Measurements from ENCODE around the gene POGLUT2.
"Not testable (repeated sequence)": the region's sequence is repeated elsewhere in the genome, so short reads cannot be mapped to it uniquely, and the experiment has no call there.

The POGLUT2 gene

DNA sequence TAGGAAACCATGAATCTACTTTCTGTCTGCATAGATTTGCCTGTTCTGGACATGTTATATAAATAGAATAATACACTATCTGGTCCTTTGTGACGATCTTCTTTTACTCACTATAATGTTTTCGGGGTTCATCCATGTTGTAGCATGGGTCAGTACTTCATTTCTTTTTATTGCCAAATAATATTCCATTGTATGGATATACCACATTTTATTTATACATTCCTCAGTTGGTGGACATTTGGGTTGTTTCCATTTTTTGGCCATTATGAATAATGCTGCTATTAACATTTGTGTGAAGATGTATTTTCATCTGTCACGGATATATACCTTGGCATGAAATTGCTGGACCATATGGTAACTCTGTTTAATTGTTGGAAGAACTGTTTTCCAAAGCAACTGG, 6.9 kb upstream of the POGLUT2 start:
- no peak for DNase-seq

DNA sequence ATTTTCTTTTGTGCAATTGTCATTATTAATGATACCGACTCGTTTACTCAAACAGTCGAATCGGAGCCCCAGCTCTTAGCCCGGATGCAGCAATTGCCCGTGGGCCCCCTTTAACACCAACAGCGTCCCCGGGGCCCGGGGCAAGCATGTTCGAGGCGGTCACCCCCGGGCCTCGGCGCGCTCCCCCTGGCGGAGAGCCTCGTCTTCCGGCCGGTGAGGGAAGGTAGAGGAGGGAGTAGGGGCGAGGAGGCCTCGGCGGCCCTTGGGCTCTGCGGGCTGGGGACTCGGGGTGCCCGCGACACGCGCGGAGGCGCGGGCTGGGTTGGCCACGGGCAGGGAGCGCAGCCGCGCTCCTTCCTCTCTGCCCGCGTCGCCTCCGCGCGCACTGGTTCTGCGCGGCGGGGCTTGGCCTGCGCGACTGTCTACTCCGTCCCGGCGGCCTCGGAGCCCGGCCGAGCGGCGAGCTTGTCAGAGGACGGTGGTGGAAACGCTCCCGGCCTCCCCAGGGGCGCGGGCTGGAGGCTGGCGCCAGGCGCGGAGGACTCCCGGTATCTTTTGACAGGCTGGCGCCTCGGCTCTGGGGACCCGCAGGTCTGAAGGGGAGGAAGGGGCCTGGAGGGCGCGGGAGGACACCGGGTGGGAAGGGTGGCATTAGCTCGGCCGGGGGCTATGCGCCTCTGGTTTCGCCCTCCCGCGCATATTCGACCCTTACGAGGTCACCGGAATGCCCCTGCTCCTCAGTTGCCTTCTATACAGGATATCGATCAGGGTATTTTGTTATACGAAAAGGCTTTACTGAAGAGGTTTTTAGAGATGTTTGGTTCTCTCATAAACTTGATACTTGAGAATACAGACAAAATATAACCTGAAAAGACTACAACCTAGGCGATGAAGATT, 1.6 kb upstream of the POGLUT2 start:
- DNase-seq, result peak; percentile 40

GRCh38 chr13:102799426-102800144, 809 bp upstream of the POGLUT2 start:
- DNase-seq, result peak; percentile 30

- DNase-seq, result no peak
These were observed 5.0 kb downstream of the POGLUT2 start for GRCh38 chr13:102793611-102794355.

- DNase-seq, result no peak
These were observed 6.4 kb downstream of the POGLUT2 start for GRCh38 chr13:102792396-102792795.

GRCh38 chr13:102788683-102789082, 10.1 kb downstream of the POGLUT2 start:
- DNase-seq, result no peak

DNA sequence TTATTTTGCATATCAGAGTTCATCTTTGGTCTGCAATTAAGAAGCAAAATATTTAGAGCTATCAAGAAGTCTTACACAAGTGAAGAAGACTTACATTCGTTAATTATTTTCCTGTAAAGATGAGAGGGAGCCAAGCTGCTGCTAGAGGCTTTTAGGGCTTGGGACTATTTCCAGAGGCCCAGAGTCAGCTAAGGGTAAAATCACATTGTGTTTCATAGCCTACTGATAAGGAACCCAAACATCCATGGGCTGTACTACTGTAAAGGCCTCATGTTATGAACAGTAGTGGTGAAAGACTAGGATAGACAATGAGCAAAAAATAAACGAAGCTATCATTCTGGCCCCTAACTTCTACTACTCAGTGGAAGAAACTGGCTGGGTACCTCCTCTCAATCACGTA, 14.3 kb downstream of the POGLUT2 start:
- DNase-seq, result no peak

DNA sequence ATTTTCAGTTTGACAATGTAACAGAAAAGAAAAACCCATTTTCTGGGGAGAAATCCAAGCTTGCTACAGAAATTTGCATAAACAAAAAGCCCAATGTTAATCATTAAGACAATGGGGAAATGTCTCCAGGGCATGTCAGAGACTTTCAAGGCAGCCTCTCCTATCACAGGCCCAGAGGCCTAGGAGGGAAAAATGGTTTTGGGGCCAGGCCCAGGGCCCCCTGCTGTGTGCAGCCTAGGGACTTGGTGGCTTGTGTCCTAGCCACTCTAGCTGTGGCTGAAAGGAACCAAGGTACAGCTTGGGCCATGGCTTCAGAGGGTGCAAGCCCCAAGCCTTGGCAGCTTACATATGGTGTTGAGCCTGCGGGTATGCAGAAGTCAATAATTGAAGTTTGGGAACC, 17.2 kb downstream of the POGLUT2 start:
- no peak for DNase-seq

- not testable (repeated sequence) for DNase-seq
These were observed 18.1 kb downstream of the POGLUT2 start for GRCh38 chr13:102780656-102781055.

DNA sequence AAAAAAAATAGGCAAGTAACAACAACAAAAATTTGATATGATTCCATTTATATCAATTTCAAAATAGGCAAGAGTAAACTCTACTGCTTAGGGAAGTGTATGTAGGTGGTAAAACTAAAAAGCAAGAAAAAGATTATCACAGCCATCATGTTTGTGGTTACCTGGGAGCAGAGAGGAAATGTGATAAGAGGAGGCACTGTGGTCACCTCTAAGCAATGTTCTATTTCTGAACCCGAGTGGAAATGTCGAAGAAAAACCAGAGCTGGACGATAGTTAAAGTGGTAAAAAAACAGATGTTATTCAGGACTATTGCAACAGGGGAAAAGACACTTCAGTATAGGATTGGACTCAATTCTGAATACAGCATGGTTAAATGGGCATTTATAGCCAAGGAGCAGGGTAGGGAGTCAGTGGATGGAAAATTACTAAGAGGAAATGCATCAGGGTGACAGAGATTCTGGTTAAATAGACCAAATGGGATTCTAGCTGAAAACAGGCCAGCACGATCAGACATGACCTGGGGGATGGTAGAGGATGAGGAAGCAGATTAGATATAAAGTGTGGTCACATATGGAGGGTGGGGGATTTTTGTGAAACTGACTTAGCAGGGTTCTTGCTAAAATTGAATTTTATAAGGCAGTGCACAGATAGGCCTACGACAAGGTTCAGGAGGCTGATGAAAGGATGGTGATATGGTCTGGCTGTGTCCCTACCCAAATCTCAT, 19.2 kb downstream of the POGLUT2 start:
- DNase-seq, result no peak

GRCh38 chr13:102777736-102778135, 21.0 kb downstream of the POGLUT2 start:
- no peak for DNase-seq

DNA sequence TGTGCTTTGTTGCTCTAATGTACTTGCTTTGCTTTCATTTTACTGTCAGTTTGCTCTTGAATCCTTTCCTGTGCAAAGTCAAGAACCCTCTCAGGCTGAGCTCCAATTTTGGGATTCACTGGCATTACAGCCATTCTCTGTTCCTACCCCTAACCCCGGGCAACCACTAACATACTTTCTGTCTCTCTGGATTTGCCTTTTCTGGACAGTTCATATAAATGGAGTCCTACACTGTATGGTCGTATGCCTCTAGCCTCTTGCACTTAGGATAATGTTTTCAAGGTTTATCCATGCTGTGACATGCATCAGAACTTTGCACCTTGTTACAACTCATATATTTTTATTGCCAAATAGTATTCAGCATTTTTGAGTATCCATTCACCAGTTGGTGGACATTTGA, 22.5 kb downstream of the POGLUT2 start:
- no peak for DNase-seq

- DNase-seq, result no peak
These were observed 23.9 kb downstream of the POGLUT2 start for GRCh38 chr13:102774591-102775520.

DNA sequence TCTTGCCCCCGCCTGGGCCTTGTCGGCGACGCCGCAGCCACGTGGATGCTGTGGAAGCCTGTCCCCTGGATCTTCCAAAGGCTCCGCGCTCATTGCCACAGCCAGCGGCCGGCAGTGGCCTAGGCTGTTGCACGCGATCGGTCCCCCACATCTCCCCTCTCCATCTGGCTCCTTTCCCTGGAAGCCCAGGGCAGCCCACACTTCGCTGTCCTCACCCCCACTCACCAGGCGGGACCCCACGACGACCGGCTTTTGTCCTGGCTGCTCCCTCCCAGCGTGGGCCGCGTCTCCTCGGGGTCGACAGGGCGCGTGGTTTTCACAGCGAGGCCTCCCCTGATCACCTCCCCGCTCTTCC, 24.6 kb downstream of the POGLUT2 start:
- no peak for DNase-seq

DNA sequence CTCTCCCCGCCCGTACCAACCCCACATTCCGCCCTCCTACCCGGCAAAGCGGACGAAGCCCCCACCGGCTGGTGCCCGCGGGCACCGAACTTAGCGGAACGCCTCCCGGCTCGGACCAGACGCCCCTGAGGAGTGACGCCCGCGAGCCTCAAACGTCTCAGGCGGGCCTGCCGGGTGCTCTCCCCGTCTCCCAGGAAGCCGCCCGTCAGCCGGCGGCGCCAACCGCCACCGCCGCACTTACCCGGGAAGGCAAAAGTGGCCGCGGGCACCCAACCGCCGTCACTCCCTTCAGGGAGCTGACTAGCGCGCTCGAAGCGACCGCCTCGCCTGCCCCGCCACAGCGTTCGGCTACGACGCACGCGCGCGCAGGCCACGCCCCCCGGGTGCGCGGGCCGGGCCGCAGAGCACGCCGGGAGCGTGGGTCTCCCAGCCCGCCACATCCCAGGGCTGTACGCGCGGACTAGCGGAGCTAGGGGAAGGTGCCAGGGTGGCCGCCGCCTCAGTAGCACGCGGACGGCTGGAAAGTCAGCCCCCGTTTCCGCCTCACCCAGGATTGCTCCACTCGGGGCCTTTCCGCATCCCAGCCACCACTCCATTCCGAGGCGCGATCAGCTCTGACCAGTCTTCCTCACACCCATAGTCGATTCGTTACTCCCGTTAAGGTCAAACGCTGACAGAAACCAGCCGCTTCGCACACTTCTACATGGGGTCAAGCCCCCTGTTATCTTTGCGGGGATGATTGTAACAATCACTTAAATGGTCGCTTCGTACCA, 25.1 kb downstream of the POGLUT2 start, which contains the start of gene TEX30:
TEX30 (minus strand) TSS at position 346 of the 773 bp plus-strand sequence. CDS start 3,760 bp downstream, outside the sequence.
- peak; percentile 89 for DNase-seq

DNA sequence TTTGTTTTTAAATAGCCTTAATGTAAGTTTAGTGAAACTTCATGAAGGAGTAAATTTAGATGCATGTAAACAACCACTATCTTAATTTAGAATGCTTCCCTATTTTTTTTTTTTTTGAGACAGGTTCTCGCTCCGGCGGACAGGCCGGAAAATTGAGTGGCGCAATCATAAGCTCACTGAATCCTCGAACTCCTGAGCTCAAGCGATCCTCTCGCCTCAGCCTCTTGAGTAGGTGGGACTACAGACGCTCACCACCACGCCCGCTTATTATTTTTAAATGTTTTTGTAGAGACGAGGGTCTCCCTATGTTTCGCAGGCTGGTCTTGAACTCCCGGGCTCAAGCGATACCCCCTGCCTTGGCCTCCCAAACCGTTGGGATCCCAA, 26.7 kb downstream of the POGLUT2 start:
- no peak for DNase-seq

DNA sequence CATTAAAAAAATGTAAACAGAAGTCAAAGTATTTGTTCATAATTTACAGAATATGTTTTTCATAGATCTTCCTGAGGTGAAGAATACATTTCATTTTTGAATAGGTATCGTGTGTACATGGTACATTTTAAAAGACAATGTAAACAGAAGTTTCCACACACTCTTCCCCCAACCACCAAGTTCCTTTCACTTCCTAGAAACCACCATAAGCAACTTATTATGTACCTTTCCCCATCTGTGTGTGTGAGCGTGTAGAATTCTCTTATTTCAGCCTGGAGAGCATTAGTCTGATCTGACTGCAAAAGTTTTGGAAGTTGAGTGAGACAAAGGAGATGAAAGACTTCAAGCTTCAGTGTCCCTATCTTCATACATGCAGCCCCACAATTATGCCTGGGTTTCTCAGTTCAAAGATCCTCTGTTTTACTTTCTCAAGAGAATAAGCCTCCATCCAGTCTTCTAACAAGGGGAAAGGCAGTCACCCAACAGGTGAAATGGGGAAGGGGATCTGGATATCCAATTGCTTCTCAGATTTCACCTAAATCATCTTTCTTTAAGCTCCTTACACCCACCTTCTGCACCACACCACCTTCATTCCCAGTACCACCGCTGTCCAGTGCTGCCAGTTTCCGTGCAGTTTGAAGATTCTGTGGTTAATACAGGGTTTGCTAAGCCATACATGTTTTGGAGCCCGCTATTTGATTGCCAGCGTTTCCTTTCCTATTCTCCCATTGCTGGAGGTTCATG, 27.3 kb downstream of the POGLUT2 start:
- no peak for DNase-seq

DNA sequence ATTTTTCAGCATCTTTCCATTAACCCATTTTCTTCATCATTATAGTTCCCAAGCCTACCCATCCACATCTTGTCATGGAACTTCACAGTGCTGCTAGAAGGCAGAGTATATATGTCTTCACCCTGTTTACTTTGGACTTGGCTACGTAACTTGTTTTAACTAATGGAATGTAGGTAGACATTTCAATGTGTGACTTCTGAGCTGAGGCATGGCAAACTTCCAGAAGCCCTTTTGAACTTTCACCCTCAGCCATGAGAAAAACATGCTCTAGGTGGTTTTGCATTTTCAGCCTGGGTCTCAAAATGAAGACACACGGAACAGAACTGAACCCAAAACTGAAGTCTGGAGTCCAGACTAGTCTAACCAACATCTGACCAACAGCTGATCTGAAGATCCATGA, 28.3 kb downstream of the POGLUT2 start:
- no peak for DNase-seq

DNA sequence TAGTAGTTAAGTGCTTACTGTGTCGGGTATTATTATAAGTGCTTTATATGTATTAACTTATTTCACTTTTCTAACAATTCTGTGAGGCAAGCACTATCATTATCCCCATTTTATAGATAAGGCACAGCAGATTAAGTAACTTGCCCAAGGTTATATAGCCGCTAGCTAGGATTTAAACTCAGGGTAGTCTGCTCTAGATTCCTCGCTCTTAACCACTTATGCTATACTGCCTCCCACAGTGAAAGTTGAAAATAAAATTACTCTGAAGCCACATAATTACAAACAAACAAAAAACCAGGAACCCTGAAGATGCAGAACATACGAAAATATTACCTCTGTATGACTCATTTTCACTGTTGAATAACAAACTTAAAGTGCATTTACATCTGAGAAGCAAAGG, 29.1 kb downstream of the POGLUT2 start:
- DNase-seq, result no peak

- DNase-seq, result no peak
These were observed 29.9 kb downstream of the POGLUT2 start for GRCh38 chr13:102768909-102769308.
